Tibial nerve (tissue), 4 donors: Measurements from ENCODE around the gene CACNA1E.

Experiments used
- CTCF ChIP-seq, 5 experiments: fragments of 200-600 bp in 3 of 5; fragments of 450-650 bp in 2 of 5; sonication (generic) in 3 of 5; IDR thresholded peaks; one replicate each; pipeline ENCODE4 v1.5.1; 2016 to 2019; ENCODE audit warnings: antibody characterized with exemption in 5 of 5, mild to moderate bottlenecking in 3 of 5, moderate library complexity in 2 of 5
- EP300 ChIP-seq, 2 donors: sonication (generic); formaldehyde crosslinking; IDR thresholded peaks; one replicate each; pipeline ENCODE4 v1.6.1; 2017; ENCODE audit warnings: antibody characterized with exemption in 2 of 2, mild to moderate bottlenecking in 1 of 2

- no peak for TF ChIP-seq CTCF (IDR thresholded peaks at IDR 0.05)
- no peak for TF ChIP-seq EP300 (IDR thresholded peaks at IDR 0.05)
These were observed 24.9 kb upstream of the CACNA1E start for GRCh38 chr1:181458419-181458818.
